IPS-20b (cell line): ENCODE data around the gene WFDC10B.
"Not testable (repeated sequence)": the region's sequence is repeated elsewhere in the genome, so short reads cannot be mapped to it uniquely, and the experiment has no call there.

Experiments
- H3K27ac ChIP-seq: one replicate; pipeline ENCODE4 v1.5.1; 2013; ENCODE audit warnings: low read length
- H3K27me3 ChIP-seq: 2 replicates; pipeline ENCODE4 v1.6.1; 2013; ENCODE audit warnings: mild to moderate bottlenecking, low read length, inconsistent platforms; ENCODE audit not compliant: insufficient read depth
- H3K36me3 ChIP-seq: 2 replicates; pipeline ENCODE4 v1.6.1; 2013; ENCODE audit warnings: low read depth, mild to moderate bottlenecking, inconsistent platforms, low read length, moderate library complexity; ENCODE audit not compliant: insufficient read depth
- H3K4me1 ChIP-seq: 2 replicates; pipeline ENCODE4 v1.6.1; 2013; ENCODE audit warnings: mild to moderate bottlenecking, control low read depth, inconsistent platforms, low read length, moderate library complexity; ENCODE audit not compliant: insufficient read depth
- H3K4me3 ChIP-seq: 2 replicates; pipeline ENCODE4 v1.5.1; 2013; ENCODE audit warnings: mild to moderate bottlenecking, low read length, inconsistent platforms
- H3K9ac ChIP-seq: 2 replicates; pipeline ENCODE4 v1.6.1; 2013; ENCODE audit warnings: low read depth, mild to moderate bottlenecking, inconsistent platforms, low read length, moderate library complexity
- H3K9me3 ChIP-seq: 2 replicates; pipeline ENCODE4 v1.6.1; 2013; ENCODE audit warnings: mild to moderate bottlenecking, low read depth, low read length, inconsistent platforms; ENCODE audit not compliant: insufficient read depth

The WFDC10B gene

GRCh38 chr20:45646875-45647274 is 57.9 kb downstream of the WFDC10B start:
- peaks cover 9% of the 10 kb centered on the region; the same call in 1 of the 2 replicates for H3K9me3 ChIP-seq

GRCh38 chr20:45645869-45646268 is 59.0 kb downstream of the WFDC10B start:
- not testable (repeated sequence) for H3K36me3 ChIP-seq, H3K4me3 ChIP-seq, H3K9me3 ChIP-seq, H3K27ac ChIP-seq, H3K9ac ChIP-seq, H3K27me3 ChIP-seq, H3K4me1 ChIP-seq

More at GRCh38 chr20:45646875-45647274, 57.9 kb downstream of the WFDC10B start:
- H3K9ac ChIP-seq: no peak overlapping the region
- no peaks in the 10 kb centered on the region for H3K36me3 ChIP-seq
- no peak overlapping the region for H3K27ac ChIP-seq
- H3K4me1 ChIP-seq: no peaks in the 10 kb centered on the region
- H3K27me3 ChIP-seq: no peaks in the 10 kb centered on the region
- no peak overlapping the region for H3K4me3 ChIP-seq

GRCh38 chr20:45641076-45641475 is 63.7 kb downstream of the WFDC10B start:
- not testable (repeated sequence) for H3K27ac ChIP-seq, H3K36me3 ChIP-seq, H3K9me3 ChIP-seq, H3K4me1 ChIP-seq, H3K9ac ChIP-seq, H3K27me3 ChIP-seq, H3K4me3 ChIP-seq

DNA sequence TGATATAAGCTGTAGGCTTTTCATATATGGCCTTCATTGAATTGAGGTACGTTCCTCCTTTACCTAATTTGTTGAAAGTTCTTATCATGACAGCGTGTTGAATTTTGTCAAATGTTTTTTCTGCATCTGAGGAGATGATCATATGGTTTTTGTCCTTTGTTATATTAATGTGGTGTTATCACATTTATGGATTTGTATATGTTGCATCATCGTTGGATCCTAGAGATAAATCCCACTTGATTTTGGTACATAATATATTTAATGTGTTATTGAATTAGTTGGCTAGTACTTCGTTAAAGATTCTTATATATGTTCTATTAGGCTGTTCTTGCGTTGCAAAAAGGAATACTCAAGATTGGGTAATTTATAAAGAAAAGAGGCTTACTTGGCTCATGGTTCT is 65.1 kb downstream of the WFDC10B start:
- no peaks in the 10 kb centered on the region for H3K4me1 ChIP-seq
- no peak overlapping the region for H3K9ac ChIP-seq
- H3K9me3 ChIP-seq: no peaks in the 10 kb centered on the region
- H3K36me3 ChIP-seq: no peaks in the 10 kb centered on the region
- H3K27me3 ChIP-seq: no peaks in the 10 kb centered on the region
- H3K4me3 ChIP-seq: no peak overlapping the region
- no peak overlapping the region for H3K27ac ChIP-seq

DNA sequence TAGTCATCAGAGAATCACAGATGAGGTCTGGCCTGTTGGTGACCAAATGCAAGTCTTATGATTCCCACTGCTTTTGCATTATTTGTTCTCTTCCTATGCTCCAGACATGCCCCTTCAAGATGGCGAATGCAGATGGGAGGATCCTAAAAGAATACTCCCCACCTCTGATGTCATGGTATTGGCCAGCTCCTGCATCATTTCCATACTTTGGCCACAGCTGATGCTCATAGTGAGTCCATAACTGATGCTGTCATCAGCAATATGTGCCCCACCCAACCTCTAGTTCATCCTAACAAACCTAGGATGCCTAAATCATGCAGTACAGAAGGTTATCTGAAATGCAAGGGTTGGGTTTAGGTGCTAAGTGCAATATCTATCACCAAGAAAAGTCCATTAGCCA is 68.3 kb downstream of the WFDC10B start:
- no peak overlapping the region for H3K9ac ChIP-seq
- H3K9me3 ChIP-seq: no peaks in the 10 kb centered on the region
- H3K27ac ChIP-seq: no peak overlapping the region
- no peaks in the 10 kb centered on the region for H3K27me3 ChIP-seq
- no peaks in the 10 kb centered on the region for H3K36me3 ChIP-seq
- no peak overlapping the region for H3K4me3 ChIP-seq
- no peaks in the 10 kb centered on the region for H3K4me1 ChIP-seq
